ENCODE measurements around the gene OGFOD3. TPM values are rescaled to one million over a fixed set of nuclear protein-coding genes. Genes with fewer than 3 reads are reported as not detected.

Gene OGFOD3
- total RNA-seq, 1 donor from 2014 or later: 15.7 TPM

DNA sequence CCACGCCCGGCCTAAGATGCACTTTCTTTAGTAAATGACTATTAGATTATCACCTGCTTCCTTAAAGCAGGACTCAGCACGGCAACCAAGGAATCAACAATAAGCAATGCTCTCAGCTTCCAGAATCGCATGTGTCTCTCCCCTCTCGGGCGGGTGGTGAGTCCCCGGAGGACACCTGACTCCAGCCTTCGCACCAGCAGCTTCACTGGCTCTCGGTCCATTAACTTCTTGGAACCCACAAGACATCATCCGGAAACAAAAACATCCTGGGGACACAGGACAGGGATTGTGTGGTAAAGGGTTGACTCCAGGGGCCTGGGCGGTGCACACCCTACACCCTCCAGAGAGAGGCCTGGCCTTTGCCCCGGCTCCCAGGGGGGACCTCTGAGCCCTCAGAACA is 24.1 kb downstream of the OGFOD3 start:
- TF ChIP-seq, protein P1, sequence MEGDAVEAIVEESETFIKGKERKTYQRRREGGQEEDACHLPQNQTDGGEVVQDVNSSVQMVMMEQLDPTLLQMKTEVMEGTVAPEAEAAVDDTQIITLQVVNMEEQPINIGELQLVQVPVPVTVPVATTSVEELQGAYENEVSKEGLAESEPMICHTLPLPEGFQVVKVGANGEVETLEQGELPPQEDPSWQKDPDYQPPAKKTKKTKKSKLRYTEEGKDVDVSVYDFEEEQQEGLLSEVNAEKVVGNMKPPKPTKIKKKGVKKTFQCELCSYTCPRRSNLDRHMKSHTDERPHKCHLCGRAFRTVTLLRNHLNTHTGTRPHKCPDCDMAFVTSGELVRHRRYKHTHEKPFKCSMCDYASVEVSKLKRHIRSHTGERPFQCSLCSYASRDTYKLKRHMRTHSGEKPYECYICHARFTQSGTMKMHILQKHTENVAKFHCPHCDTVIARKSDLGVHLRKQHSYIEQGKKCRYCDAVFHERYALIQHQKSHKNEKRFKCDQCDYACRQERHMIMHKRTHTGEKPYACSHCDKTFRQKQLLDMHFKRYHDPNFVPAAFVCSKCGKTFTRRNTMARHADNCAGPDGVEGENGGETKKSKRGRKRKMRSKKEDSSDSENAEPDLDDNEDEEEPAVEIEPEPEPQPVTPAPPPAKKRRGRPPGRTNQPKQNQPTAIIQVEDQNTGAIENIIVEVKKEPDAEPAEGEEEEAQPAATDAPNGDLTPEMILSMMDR (IDR thresholded peaks at IDR 0.05; ENCODE audit: unreplicated experiment): no peak
- no peaks in the 10 kb centered on the region for H3K9me3 Mint-ChIP-seq (ENCODE audit: unreplicated experiment)
- H3K27me3 Mint-ChIP-seq (ENCODE audit: unreplicated experiment): peaks cover 9% of the 10 kb centered on the region
- no peak overlapping the region for H3K4me3 Mint-ChIP-seq (ENCODE audit: unreplicated experiment)
- no peak overlapping the region for H3K27ac Mint-ChIP-seq (ENCODE audit: unreplicated experiment)
- peaks cover 10% of the 10 kb centered on the region for H3K36me3 Mint-ChIP-seq (ENCODE audit: low read depth, unreplicated experiment)
- DNase-seq (ENCODE audit: low spot score): no peak
- no peaks in the 10 kb centered on the region for H3K4me1 Mint-ChIP-seq (ENCODE audit: unreplicated experiment)

GRCh38 chr17:82392941-82393340 is 25.4 kb downstream of the OGFOD3 start:
- Mint-ChIP-seq H3K4me1 (ENCODE audit: unreplicated experiment) (no peaks in the 10 kb centered on the region), H3K4me3 (ENCODE audit: unreplicated experiment) (no peak overlapping the region), H3K9me3 (ENCODE audit: unreplicated experiment) (no peaks in the 10 kb centered on the region), H3K36me3 (ENCODE audit: low read depth, unreplicated experiment) (peaks cover 10% of the 10 kb centered on the region), H3K27me3 (ENCODE audit: unreplicated experiment) (peaks cover 9% of the 10 kb centered on the region), H3K27ac (ENCODE audit: unreplicated experiment) (no peak overlapping the region)
- DNase-seq (ENCODE audit: low spot score): no peak
- TF ChIP-seq, protein P1 (IDR thresholded peaks at IDR 0.05; ENCODE audit: unreplicated experiment): no peak

- H3K27ac Mint-ChIP-seq (ENCODE audit: unreplicated experiment): no peak overlapping the region
- H3K36me3 Mint-ChIP-seq (ENCODE audit: low read depth, unreplicated experiment): peaks cover 10% of the 10 kb centered on the region
- no peaks in the 10 kb centered on the region for H3K9me3 Mint-ChIP-seq (ENCODE audit: unreplicated experiment)
- peak overlapping the region; percentile 48 for H3K4me3 Mint-ChIP-seq (ENCODE audit: unreplicated experiment)
- TF ChIP-seq, protein P1 (IDR thresholded peaks at IDR 0.05; ENCODE audit: unreplicated experiment): no peak
- H3K27me3 Mint-ChIP-seq (ENCODE audit: unreplicated experiment): peaks cover 9% of the 10 kb centered on the region
- no peaks in the 10 kb centered on the region for H3K4me1 Mint-ChIP-seq (ENCODE audit: unreplicated experiment)
- DNase-seq (ENCODE audit: low spot score): no peak
Observed at GRCh38 chr17:82392209-82392920, 26.0 kb downstream of the OGFOD3 start.

DNA sequence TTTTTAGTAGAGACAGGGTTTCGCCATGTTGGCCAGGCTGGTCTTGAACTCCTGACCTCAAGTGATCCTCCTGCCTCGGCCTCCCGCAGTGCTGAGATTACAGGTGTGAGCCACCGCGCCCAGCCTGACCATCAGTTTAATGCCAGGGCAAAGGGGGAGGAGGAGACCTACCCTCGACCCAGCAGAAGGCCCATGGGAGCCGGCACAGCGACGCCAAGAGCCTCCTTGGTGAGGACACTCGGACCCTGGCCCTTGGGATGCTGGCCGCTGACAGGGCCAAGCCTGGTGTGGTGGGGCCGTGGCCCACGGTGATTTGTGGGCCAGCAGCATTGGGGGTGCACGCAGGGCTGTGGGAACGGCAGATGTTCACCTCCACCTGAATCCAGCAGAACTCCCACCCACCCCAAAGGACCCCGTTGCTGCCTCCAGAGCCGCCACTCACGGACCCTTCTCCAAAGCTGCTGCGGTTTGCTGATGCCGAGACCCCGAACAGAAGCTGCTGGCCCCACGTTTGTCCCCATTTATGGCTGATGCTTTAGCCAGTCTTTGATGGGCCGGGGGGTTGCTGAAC is 26.8 kb downstream of the OGFOD3 start:
- no peak for DNase-seq (ENCODE audit: low spot score)
- H3K4me3 Mint-ChIP-seq (ENCODE audit: unreplicated experiment): no peak overlapping the region
- TF ChIP-seq, protein P1 (IDR thresholded peaks at IDR 0.05; ENCODE audit: unreplicated experiment): no peak
- no peaks in the 10 kb centered on the region for H3K9me3 Mint-ChIP-seq (ENCODE audit: unreplicated experiment)
- H3K4me1 Mint-ChIP-seq (ENCODE audit: unreplicated experiment): no peaks in the 10 kb centered on the region
- peaks cover 9% of the 10 kb centered on the region for H3K27me3 Mint-ChIP-seq (ENCODE audit: unreplicated experiment)
- peaks cover 10% of the 10 kb centered on the region for H3K36me3 Mint-ChIP-seq (ENCODE audit: low read depth, unreplicated experiment)
- H3K27ac Mint-ChIP-seq (ENCODE audit: unreplicated experiment): no peak overlapping the region

DNA sequence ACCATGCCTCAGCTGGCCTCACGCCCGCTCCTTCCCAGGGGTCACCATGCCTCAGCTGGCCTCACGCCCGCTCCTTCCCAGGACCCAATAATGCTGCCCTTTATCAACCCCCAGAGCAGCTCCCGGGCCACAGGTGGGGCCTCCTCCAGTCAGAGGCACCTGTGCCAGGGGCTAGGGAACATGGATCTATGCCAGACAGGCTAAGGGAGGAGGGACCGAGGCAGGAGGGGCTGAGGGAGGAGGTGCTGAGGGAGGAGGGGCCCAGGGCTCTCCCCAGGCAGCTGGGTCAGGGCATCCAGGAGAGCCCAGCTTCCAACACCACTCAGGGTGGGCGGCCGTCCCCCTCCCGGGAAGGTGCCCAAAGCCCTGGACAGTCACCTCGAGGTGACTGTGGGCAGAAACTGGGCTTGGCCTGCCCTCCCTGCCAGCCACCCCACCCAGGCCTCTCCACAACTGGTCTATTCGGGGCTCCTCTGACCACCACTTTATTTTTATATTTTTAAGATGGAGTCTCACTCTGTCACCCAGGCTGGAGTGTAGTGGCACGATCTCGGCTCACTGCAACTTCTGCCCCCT is 27.4 kb downstream of the OGFOD3 start:
- H3K4me3 Mint-ChIP-seq (ENCODE audit: unreplicated experiment): no peak overlapping the region
- H3K4me1 Mint-ChIP-seq (ENCODE audit: unreplicated experiment): no peaks in the 10 kb centered on the region
- no peak for DNase-seq (ENCODE audit: low spot score)
- TF ChIP-seq, protein P1 (IDR thresholded peaks at IDR 0.05; ENCODE audit: unreplicated experiment): no peak
- no peak overlapping the region for H3K27ac Mint-ChIP-seq (ENCODE audit: unreplicated experiment)
- peaks cover 10% of the 10 kb centered on the region for H3K36me3 Mint-ChIP-seq (ENCODE audit: low read depth, unreplicated experiment)
- H3K9me3 Mint-ChIP-seq (ENCODE audit: unreplicated experiment): no peaks in the 10 kb centered on the region
- H3K27me3 Mint-ChIP-seq (ENCODE audit: unreplicated experiment): peaks cover 9% of the 10 kb centered on the region

All from endothelial cell (in vitro differentiated cells).